ENCODE measurements around the gene ATRX.
"Not testable (repeated sequence)": the region's sequence is repeated elsewhere in the genome, so short reads cannot be mapped to it uniquely, and the experiment has no call there.

Gene ATRX

GRCh38 chrX:77689376-77689775 lies 96.6 kb downstream of the ATRX start:
- no peak for DNase-seq
- Histone ChIP-seq H3K27me3 (ENCODE audit: insufficient read depth, low read depth, severe bottlenecking) (no peaks in the 10 kb centered on the region), H3K27ac (no peak overlapping the region), H3K36me3 (peaks cover 14% of the 10 kb centered on the region), H3K9me3 (ENCODE audit: severe bottlenecking) (no peaks in the 10 kb centered on the region), H3K4me3 (ENCODE audit: low read depth, low read length) (no peak overlapping the region)
- TF ChIP-seq CTCF (IDR thresholded peaks at IDR 0.05; ENCODE audit: low read depth, low read length), result no peak

GRCh38 chrX:77685683-77686082 lies 100.3 kb downstream of the ATRX start:
- peaks cover 19% of the 10 kb centered on the region for H3K36me3 ChIP-seq
- not testable (repeated sequence) for H3K27me3 ChIP-seq (ENCODE audit: insufficient read depth, low read depth, severe bottlenecking); H3K4me3 ChIP-seq (ENCODE audit: low read depth, low read length); DNase-seq; H3K27ac ChIP-seq; H3K9me3 ChIP-seq (ENCODE audit: severe bottlenecking)

GRCh38 chrX:77679144-77679543 lies 106.9 kb downstream of the ATRX start:
- no peak for TF ChIP-seq CTCF (IDR thresholded peaks at IDR 0.05; ENCODE audit: low read depth, low read length)
- Histone ChIP-seq H3K4me3 (ENCODE audit: low read depth, low read length) (no peak overlapping the region), H3K27ac (no peak overlapping the region), H3K9me3 (ENCODE audit: severe bottlenecking) (no peaks in the 10 kb centered on the region), H3K27me3 (ENCODE audit: insufficient read depth, low read depth, severe bottlenecking) (no peaks in the 10 kb centered on the region), H3K36me3 (peaks cover 3% of the 10 kb centered on the region)
- no peak for DNase-seq

- Histone ChIP-seq H3K4me3 (ENCODE audit: low read depth, low read length) (no peak overlapping the region), H3K36me3 (no peaks in the 10 kb centered on the region), H3K9me3 (ENCODE audit: severe bottlenecking) (no peaks in the 10 kb centered on the region), H3K27ac (no peak overlapping the region), H3K27me3 (ENCODE audit: insufficient read depth, low read depth, severe bottlenecking) (no peaks in the 10 kb centered on the region)
- no peak for DNase-seq
- no peak for TF ChIP-seq CTCF (IDR thresholded peaks at IDR 0.05; ENCODE audit: low read depth, low read length)
These were observed 110.0 kb downstream of the ATRX start for GRCh38 chrX:77675986-77676385.

- Histone ChIP-seq H3K4me3 (ENCODE audit: low read depth, low read length) (no peak overlapping the region), H3K27ac (no peak overlapping the region), H3K27me3 (ENCODE audit: insufficient read depth, low read depth, severe bottlenecking) (peaks cover 3% of the 10 kb centered on the region), H3K9me3 (ENCODE audit: severe bottlenecking) (no peaks in the 10 kb centered on the region), H3K36me3 (no peaks in the 10 kb centered on the region; the same call in 1 of the 2 replicates)
- no peak for DNase-seq
- TF ChIP-seq CTCF (IDR thresholded peaks at IDR 0.05; ENCODE audit: low read depth, low read length), result no peak
These were observed 117.4 kb downstream of the ATRX start for GRCh38 chrX:77668391-77669237.

- peaks cover 7% of the 10 kb centered on the region for H3K36me3 ChIP-seq
- no peak for TF ChIP-seq CTCF (IDR thresholded peaks at IDR 0.05; ENCODE audit: low read depth, low read length)
These were observed 127.1 kb downstream of the ATRX start for GRCh38 chrX:77658886-77659285.

More at GRCh38 chrX:77658886-77659285, 127.1 kb downstream of the ATRX start:
- Histone ChIP-seq H3K4me3 (ENCODE audit: low read depth, low read length) (no peak overlapping the region), H3K27me3 (ENCODE audit: insufficient read depth, low read depth, severe bottlenecking) (no peaks in the 10 kb centered on the region), H3K27ac (no peak overlapping the region), H3K9me3 (ENCODE audit: severe bottlenecking) (no peaks in the 10 kb centered on the region)
- DNase-seq, result no peak

Data from WERI-Rb-1 (cell line).